Type B pancreatic cell (in vitro differentiated cells): ENCODE results near the gene VTN. TPM values are rescaled to one million over a fixed set of nuclear protein-coding genes. Genes with fewer than 3 reads are reported as not detected.

Source experiments
- DNase-seq: peaks from one replicate; pipeline ENCODE4 v3.0.0; 2021; ENCODE audit warnings: mixed read lengths; ENCODE audit not compliant: unreplicated experiment; ENCODE audit errors: extremely low spot score
- H3K27ac Mint-ChIP-seq: 2 replicates; pipeline ENCODE4 v1.8.0; 2021; ENCODE audit warnings: mild to moderate bottlenecking, mixed read lengths
- H3K27me3 Mint-ChIP-seq: 2 replicates; pipeline ENCODE4 v1.8.0; 2021; ENCODE audit warnings: mixed read lengths
- H3K36me3 Mint-ChIP-seq: 2 replicates; pipeline ENCODE4 v1.8.0; 2021; ENCODE audit warnings: mixed read lengths
- H3K4me1 Mint-ChIP-seq: one replicate; pipeline ENCODE4 v1.8.0; 2021; ENCODE audit warnings: mixed read lengths; ENCODE audit not compliant: unreplicated experiment
- H3K4me3 Mint-ChIP-seq: 2 replicates; pipeline ENCODE4 v1.8.0; 2021; ENCODE audit warnings: mild to moderate bottlenecking, mixed read lengths
- H3K9me3 Mint-ChIP-seq: 2 replicates; pipeline ENCODE4 v1.8.0; 2021; ENCODE audit warnings: mixed read lengths
- CTCF ChIP-seq: fragments of 200-600 bp; sonication (generic); conservative IDR thresholded peaks from 2 replicates; pipeline ENCODE4 v1.5.0; 2021; ENCODE audit warnings: antibody characterized with exemption, mild to moderate bottlenecking
- total RNA-seq: library from RNA; stranded (reverse); gene quantifications from 2 replicates; pipeline ENCODE4 v1.2.1, GENCODE V29; 2021; ENCODE audit warnings: low replicate concordance

Gene VTN
- total RNA-seq, 1 donor from 2014 or later, result 20.3 TPM

DNA sequence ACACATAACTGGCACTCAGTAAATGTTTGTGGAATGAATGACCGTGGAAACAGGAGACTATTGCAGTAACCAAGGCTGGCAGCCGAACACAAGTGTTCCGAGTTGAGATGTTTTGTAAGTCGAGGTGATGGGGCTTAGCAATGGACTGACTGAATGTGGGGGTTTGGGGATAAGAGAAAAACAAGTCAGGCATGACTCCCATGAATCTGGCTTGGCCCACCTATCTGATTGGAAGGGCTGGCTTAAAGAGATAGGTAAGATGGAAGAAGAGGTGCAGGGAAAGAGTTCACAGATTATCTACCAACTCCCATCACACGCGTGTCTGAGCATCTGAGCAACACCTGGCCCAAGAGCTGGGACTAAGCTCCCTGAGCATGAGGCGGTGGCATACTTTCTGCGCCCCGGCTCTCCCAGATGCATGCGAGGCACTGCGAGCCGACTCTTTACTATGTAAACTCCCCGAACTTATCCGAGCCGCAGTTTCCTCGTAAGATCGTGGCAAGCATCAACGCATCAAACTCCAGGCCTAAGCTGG lies 35.4 kb downstream of the VTN start:
- H3K9me3 Mint-ChIP-seq, result no peaks in the 10 kb centered on the region
- peaks cover 20% of the 10 kb centered on the region for H3K4me1 Mint-ChIP-seq
- no peaks in the 10 kb centered on the region for H3K36me3 Mint-ChIP-seq
- peak overlapping the region; percentile 97 for H3K27ac Mint-ChIP-seq
- no peak for TF ChIP-seq CTCF
- H3K27me3 Mint-ChIP-seq, result no peaks in the 10 kb centered on the region
- H3K4me3 Mint-ChIP-seq, result peak overlapping the region; percentile 97
- no peak for DNase-seq

GRCh38 chr17:28334171-28334570 lies 35.9 kb downstream of the VTN start:
- Mint-ChIP-seq H3K4me1 (peaks cover 20% of the 10 kb centered on the region), H3K9me3 (no peaks in the 10 kb centered on the region), H3K27ac (peak overlapping the region; percentile 97), H3K4me3 (peak overlapping the region; percentile 97), H3K36me3 (no peaks in the 10 kb centered on the region), H3K27me3 (no peaks in the 10 kb centered on the region)
- TF ChIP-seq CTCF, result no peak
- DNase-seq, result no peak

GRCh38 chr17:28333083-28333746 lies 36.9 kb downstream of the VTN start:
- Mint-ChIP-seq H3K9me3 (no peaks in the 10 kb centered on the region), H3K36me3 (no peaks in the 10 kb centered on the region), H3K27me3 (no peaks in the 10 kb centered on the region), H3K4me3 (peak overlapping the region; percentile 97), H3K4me1 (peaks cover 20% of the 10 kb centered on the region), H3K27ac (peak overlapping the region; percentile 97)
- DNase-seq, result no peak
- TF ChIP-seq CTCF, result no peak

DNA sequence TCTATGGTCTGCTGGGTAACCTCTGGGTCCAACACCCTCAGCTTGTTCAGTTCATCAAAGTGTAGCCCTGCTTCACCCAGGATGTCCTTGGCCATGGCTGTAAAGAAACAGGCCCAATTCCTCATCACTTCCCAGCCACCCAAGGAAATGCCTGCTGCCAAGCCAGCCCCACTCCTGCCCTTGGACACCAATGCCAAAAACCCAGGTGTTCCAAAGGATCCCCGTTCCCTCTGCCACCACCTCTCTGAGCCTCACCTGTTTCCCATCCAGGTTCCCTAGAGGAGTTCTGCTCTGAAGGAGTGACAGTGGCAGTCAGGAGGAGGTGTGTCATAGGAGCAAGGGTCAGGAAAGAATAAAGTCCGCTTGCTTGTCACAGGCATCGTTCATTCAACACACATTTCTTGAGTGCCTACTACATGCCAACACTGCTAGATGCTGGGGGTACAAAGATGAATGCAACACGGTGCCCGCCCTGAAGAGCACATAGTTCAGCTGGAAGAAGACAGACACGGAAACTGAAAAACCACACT lies 38.2 kb downstream of the VTN start:
- peaks cover 18% of the 10 kb centered on the region for H3K4me1 Mint-ChIP-seq
- peaks cover 6% of the 10 kb centered on the region for H3K36me3 Mint-ChIP-seq
- no peak for TF ChIP-seq CTCF

GRCh38 chr17:28330671-28331070 lies 39.4 kb downstream of the VTN start:
- no peak for TF ChIP-seq CTCF
- peaks cover 23% of the 10 kb centered on the region for H3K4me1 Mint-ChIP-seq
- no peak overlapping the region for H3K27ac Mint-ChIP-seq
- H3K27me3 Mint-ChIP-seq, result no peaks in the 10 kb centered on the region
- H3K36me3 Mint-ChIP-seq, result peaks cover 14% of the 10 kb centered on the region
- H3K9me3 Mint-ChIP-seq, result no peaks in the 10 kb centered on the region
- DNase-seq, result no peak
- no peak overlapping the region for H3K4me3 Mint-ChIP-seq

More for the DNA sequence above, 38.2 kb downstream of the VTN start:
- peak overlapping the region; percentile 14 for H3K27ac Mint-ChIP-seq
- H3K27me3 Mint-ChIP-seq, result no peaks in the 10 kb centered on the region
- peak overlapping the region; percentile 10 for H3K4me3 Mint-ChIP-seq
- no peaks in the 10 kb centered on the region for H3K9me3 Mint-ChIP-seq
- DNase-seq, result no peak
